Ascending aorta (tissue), 2 donors: ENCODE results near the gene ZER1. TPM values are rescaled to one million over a fixed set of nuclear protein-coding genes. Genes with fewer than 3 reads are reported as not detected.
"Not testable (repeated sequence)": the region's sequence is repeated elsewhere in the genome, so short reads cannot be mapped to it uniquely, and the experiment has no call there.

Experiments used
- DNase-seq, 2 donors: peaks; one replicate each; pipeline ENCODE4 v3.0.0-alpha.2; 2019; ENCODE audit warnings: low spot score in 2 of 2
- H3K27ac ChIP-seq, 2 donors: fragments of 200-600 bp; sonication (generic); one replicate each; pipeline ENCODE4 v1.5.1; 2016 to 2017; ENCODE audit warnings: mild to moderate bottlenecking in 1 of 2
- H3K27me3 ChIP-seq: fragments of 200-600 bp; sonication (generic); one replicate; pipeline ENCODE4 v1.5.1; 2017
- H3K36me3 ChIP-seq, 2 donors: fragments of 200-600 bp; sonication (generic); one replicate each; pipeline ENCODE4 v1.5.1; 2016
- H3K4me1 ChIP-seq, 2 donors: fragments of 200-600 bp; sonication (generic); one replicate each; pipeline ENCODE4 v1.5.1; 2016 to 2017; ENCODE audit warnings: mild to moderate bottlenecking in 1 of 2
- H3K4me3 ChIP-seq, 2 donors: fragments of 200-600 bp; sonication (generic); one replicate each; pipeline ENCODE4 v1.5.1; 2016 to 2017; ENCODE audit warnings: mild to moderate bottlenecking in 1 of 2
- H3K9me3 ChIP-seq, 2 donors: fragments of 200-600 bp; sonication (generic); one replicate each; pipeline ENCODE4 v1.5.1; 2016
- CTCF ChIP-seq, 3 experiments: fragments of 200-600 bp in 2 of 3; fragments of 450-650 bp in 1 of 3; sonication (generic) in 2 of 3; IDR thresholded peaks; one replicate each; pipeline ENCODE4 v1.5.1; 2016 to 2019; ENCODE audit warnings: antibody characterized with exemption in 3 of 3, mild to moderate bottlenecking in 1 of 3, moderate library complexity in 1 of 3
- intact Hi-C: fragments of 100-400 bp; cut with DNase I; formaldehyde crosslinking; loops from one replicate; pipeline ENCODE4 v1.15.1; 2023
- total RNA-seq: library from RNA; depleted of rRNA; stranded (reverse); fragments of >200 nt; gene quantifications from one replicate; pipeline ENCODE4 v1.1.0, GENCODE V29; 2016

The ZER1 gene
- total RNA-seq, 1 donor from 2014 or later, result 55.5 TPM

DNA sequence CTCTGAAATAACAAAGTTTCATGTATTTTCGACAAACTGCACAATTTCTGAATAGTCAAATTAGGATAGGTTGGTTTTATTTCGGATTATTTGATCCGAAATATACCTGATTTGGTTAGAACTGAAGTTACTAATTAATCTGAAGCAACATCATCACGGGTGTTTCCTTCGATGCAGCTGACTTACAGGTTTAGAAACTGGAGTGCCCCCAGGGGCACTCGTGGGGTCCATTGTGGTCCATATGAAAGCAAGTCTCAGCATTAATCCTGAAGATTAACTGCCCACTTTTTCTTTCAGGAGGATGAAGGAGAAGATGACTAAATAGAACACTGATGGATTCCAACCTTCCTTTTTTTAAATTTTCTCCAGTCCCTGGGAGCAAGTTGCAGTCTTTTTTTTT, 77.4 kb downstream of the ZER1 start:
- peaks cover 36 to 40% of the 10 kb centered on the region in 2 donors for H3K36me3 ChIP-seq
- no peak overlapping the region for H3K27ac ChIP-seq
- no peak for TF ChIP-seq CTCF (IDR thresholded peaks at IDR 0.05)
- H3K4me3 ChIP-seq, result no peak overlapping the region
- no peak for DNase-seq
- no peaks in the 10 kb centered on the region for H3K27me3 ChIP-seq
- H3K9me3 ChIP-seq, result no peaks in the 10 kb centered on the region
- H3K4me1 ChIP-seq, result peaks cover 8 to 10% of the 10 kb centered on the region in 2 donors
- intact Hi-C loops, result no loop called here

DNA sequence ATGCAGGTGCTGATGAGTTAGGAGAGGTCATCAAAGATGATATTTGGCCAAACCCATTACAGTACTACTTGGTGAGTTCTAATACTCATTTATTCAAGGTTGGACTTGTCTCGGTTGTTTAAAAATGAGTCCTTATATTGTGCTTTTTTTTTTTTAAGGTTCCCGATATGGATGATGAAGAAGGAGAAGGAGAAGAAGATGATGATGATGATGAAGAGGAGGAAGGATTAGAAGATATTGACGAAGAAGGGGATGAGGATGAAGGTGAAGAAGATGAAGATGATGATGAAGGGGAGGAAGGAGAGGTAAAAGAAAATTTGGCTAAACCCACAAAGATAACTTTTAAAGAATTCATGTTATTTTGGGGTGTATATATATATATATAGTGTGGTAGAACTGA, 78.0 kb downstream of the ZER1 start:
- DNase-seq, H3K4me3 ChIP-seq, H3K27ac ChIP-seq, H3K4me1 ChIP-seq, H3K9me3 ChIP-seq, intact Hi-C loops, H3K27me3 ChIP-seq: not testable (repeated sequence)
- H3K36me3 ChIP-seq, result peaks cover 36 to 40% of the 10 kb centered on the region in 2 donors

GRCh38 chr9:128690684-128691034, 81.1 kb downstream of the ZER1 start:
- TF ChIP-seq CTCF (IDR thresholded peaks at IDR 0.05), result no peak
- H3K9me3 ChIP-seq, result no peaks in the 10 kb centered on the region
- H3K4me1 ChIP-seq, result peaks cover 8 to 12% of the 10 kb centered on the region in 2 donors
- H3K4me3 ChIP-seq, result peak overlapping the region; percentile 71 to 89
- peaks cover 33% of the 10 kb centered on the region in 2 donors for H3K36me3 ChIP-seq
- no peak overlapping the region for H3K27ac ChIP-seq
- no peak for DNase-seq
- H3K27me3 ChIP-seq, result no peaks in the 10 kb centered on the region
- intact Hi-C loops, result no loop called here

- Histone ChIP-seq H3K4me1 (peaks cover 8 to 12% of the 10 kb centered on the region in 2 donors), H3K27ac (no peak overlapping the region), H3K36me3 (peaks cover 27 to 29% of the 10 kb centered on the region in 2 donors), H3K4me3 (peak overlapping the region; percentile 71 to 89), H3K27me3 (no peaks in the 10 kb centered on the region), H3K9me3 (no peaks in the 10 kb centered on the region)
- intact Hi-C loops, result loop anchor here (1.0 to 2.0 kb wide), 2 partner anchors 35 to 55 kb away; partner anchors contain the start of gene ZDHHC12
- TF ChIP-seq CTCF (IDR thresholded peaks at IDR 0.05), result no peak
- peak in 1 of 2 donors; percentile 69 for DNase-seq
These were observed 81.7 kb downstream of the ZER1 start for GRCh38 chr9:128689820-128690683.

DNA sequence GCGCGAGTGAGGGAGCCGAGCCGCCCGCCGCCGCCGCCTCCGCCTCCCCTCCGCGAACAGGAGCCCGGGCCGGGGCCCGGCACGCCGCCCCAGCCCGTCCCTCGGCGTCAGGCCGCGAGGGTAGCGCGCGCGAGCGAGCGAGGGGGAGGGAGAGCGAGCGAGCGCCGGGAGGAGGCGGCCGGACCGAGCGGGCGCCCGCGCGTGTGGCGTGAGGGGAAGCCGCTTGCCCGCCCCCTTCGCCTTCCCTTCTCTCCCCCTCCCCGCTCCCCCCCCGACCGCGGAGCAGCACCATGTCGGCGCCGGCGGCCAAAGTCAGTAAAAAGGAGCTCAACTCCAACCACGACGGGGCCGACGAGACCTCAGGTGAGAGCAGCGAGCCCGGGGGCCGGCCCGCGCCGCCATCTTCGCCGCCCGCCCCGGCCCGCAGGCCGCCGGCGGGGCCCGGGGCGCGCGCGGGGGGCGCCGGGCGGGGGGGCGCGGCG, 82.4 kb downstream of the ZER1 start:
- H3K27ac ChIP-seq, result peak overlapping the region; percentile 86 to 98
- TF ChIP-seq CTCF (IDR thresholded peaks at IDR 0.05), result no peak
- H3K36me3 ChIP-seq, result peaks cover 20 to 23% of the 10 kb centered on the region in 2 donors
- DNase-seq, result peak in 1 of 2 donors; percentile 74
- no peaks in the 10 kb centered on the region for H3K9me3 ChIP-seq
- H3K4me1 ChIP-seq, result peaks cover 10 to 14% of the 10 kb centered on the region in 2 donors
- intact Hi-C loops, result loop anchor here (1.0 to 2.0 kb wide), 2 partner anchors 35 to 54 kb away; partner anchors contain the start of gene ZDHHC12
- no peaks in the 10 kb centered on the region for H3K27me3 ChIP-seq
- peak overlapping the region; percentile 89 to 91 for H3K4me3 ChIP-seq
